Neutrophil (primary cell): Measurements from ENCODE around the gene FUT4.
"Not testable (repeated sequence)": the region's sequence is repeated elsewhere in the genome, so short reads cannot be mapped to it uniquely, and the experiment has no call there.

ENCODE experiments used
- H3K27ac ChIP-seq: fragments of 200-600 bp; sonication (generic); 2 replicates; pipeline ENCODE4 v1.5.1; 2016; ENCODE audit warnings: mild to moderate bottlenecking, moderate library complexity
- H3K27me3 ChIP-seq: fragments of 200-600 bp; sonication (generic); 2 replicates; pipeline ENCODE4 v1.6.0; 2016; ENCODE audit warnings: mild to moderate bottlenecking
- H3K36me3 ChIP-seq: fragments of 200-600 bp; sonication (generic); 2 replicates; pipeline ENCODE4 v1.5.1; 2017
- H3K4me1 ChIP-seq, 2 experiments: fragments of 200-600 bp in 1 of 2; sonication (generic) in 1 of 2; 1 replicate in 1 of 2; 2 replicates in 1 of 2; pipeline versions ENCODE4 v1.5.1 to v1.6.1; 2013 to 2016; ENCODE audit warnings: low read depth in 1 of 2, low read length in 1 of 2, mild to moderate bottlenecking in 1 of 2, moderate library complexity in 1 of 2; ENCODE audit not compliant: control insufficient read depth in 1 of 2, insufficient read depth in 1 of 2
- H3K4me3 ChIP-seq, 2 experiments: fragments of 200-600 bp in 1 of 2; sonication (generic) in 1 of 2; 1 replicate in 1 of 2; 2 replicates in 1 of 2; pipeline ENCODE4 v1.5.1; 2013 to 2016; ENCODE audit warnings: low read depth in 1 of 2, low read length in 1 of 2, mild to moderate bottlenecking in 1 of 2, moderate library complexity in 1 of 2
- H3K9me3 ChIP-seq: fragments of 200-600 bp; sonication (generic); 2 replicates; pipeline ENCODE4 v1.5.1; 2016
- TF ChIP-seq, protein P1 (sequence below): fragments of 200-600 bp; sonication (generic); IDR thresholded peaks from 2 replicates; pipeline ENCODE4 v1.5.1; 2016; ENCODE audit warnings: antibody characterized with exemption

FUT4 gene

DNA sequence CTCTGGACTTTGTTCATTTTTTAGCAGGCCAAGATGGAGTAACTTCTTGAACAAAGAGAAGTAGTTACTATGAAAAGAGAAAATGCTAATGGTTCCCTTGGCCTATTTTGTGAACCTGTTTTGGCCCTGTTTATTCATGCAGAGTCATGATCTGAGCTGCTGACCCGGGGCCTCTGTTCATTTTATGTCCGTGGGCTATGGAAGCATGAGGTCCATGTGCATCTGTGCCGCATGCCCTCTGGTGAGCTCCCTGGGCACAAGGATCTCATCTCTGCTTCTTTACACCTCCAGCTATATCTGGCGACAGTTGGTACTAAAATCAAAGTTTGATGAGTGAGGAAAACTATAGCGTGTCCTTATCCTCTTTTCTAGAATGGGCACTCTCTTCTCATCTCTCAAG lies 24.5 kb downstream of the FUT4 start:
- Histone ChIP-seq H3K27ac (no peak overlapping the region), H3K4me1 (peaks cover 23 to 35% of the 10 kb centered on the region in 2 experiments), H3K4me3 (no peak overlapping the region), H3K9me3 (no peaks in the 10 kb centered on the region), H3K36me3 (no peaks in the 10 kb centered on the region), H3K27me3 (no peaks in the 10 kb centered on the region)
- TF ChIP-seq, protein P1, sequence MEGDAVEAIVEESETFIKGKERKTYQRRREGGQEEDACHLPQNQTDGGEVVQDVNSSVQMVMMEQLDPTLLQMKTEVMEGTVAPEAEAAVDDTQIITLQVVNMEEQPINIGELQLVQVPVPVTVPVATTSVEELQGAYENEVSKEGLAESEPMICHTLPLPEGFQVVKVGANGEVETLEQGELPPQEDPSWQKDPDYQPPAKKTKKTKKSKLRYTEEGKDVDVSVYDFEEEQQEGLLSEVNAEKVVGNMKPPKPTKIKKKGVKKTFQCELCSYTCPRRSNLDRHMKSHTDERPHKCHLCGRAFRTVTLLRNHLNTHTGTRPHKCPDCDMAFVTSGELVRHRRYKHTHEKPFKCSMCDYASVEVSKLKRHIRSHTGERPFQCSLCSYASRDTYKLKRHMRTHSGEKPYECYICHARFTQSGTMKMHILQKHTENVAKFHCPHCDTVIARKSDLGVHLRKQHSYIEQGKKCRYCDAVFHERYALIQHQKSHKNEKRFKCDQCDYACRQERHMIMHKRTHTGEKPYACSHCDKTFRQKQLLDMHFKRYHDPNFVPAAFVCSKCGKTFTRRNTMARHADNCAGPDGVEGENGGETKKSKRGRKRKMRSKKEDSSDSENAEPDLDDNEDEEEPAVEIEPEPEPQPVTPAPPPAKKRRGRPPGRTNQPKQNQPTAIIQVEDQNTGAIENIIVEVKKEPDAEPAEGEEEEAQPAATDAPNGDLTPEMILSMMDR, result no peak

DNA sequence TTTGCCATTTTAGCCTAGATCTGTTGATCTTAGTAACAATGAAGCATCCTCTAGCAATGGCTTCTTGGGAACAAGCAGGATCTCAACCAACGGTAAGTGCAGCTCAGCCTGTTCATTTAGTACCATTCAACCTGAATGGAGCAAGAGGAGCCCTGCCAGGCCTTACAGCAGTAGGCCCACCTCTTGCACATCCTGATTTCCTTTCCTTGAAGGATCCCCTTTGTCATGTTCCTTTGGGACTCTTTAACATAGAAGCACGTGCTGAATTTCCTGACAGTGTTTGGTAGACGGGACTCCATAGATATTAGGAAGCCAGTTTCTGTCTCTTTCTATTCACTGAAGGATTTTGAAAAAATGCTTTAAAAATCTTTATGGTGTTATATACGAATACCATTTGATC lies 25.0 kb downstream of the FUT4 start:
- H3K4me1 ChIP-seq, result peaks cover 24 to 35% of the 10 kb centered on the region in 2 experiments
- H3K27ac ChIP-seq, result no peak overlapping the region
- no peaks in the 10 kb centered on the region for H3K9me3 ChIP-seq
- H3K36me3 ChIP-seq, result no peaks in the 10 kb centered on the region
- TF ChIP-seq, protein P1, result no peak
- no peak overlapping the region for H3K4me3 ChIP-seq
- H3K27me3 ChIP-seq, result no peaks in the 10 kb centered on the region

DNA sequence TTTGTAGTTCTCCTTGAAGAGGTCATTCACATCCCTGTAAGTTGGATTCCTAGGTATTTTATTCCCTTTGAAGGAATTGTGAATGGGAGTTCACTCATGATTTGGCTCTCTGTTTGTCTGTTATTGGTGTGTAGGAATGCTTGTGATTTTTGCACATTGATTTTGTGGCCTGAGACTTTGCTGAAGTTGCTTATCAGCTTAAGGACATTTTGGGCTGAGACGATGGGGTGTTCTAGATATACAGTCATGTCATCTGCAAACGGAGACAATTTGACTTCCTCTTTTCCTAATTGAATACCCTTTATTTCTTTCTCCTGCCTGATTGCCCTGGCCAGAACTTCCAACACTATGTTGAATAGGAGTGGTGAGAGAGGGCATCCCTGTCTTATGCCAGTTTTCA lies 29.3 kb downstream of the FUT4 start:
- not testable (repeated sequence) for H3K27ac ChIP-seq, H3K4me3 ChIP-seq, H3K36me3 ChIP-seq, H3K27me3 ChIP-seq, H3K9me3 ChIP-seq
- peaks cover 43 to 52% of the 10 kb centered on the region in 2 experiments for H3K4me1 ChIP-seq

DNA sequence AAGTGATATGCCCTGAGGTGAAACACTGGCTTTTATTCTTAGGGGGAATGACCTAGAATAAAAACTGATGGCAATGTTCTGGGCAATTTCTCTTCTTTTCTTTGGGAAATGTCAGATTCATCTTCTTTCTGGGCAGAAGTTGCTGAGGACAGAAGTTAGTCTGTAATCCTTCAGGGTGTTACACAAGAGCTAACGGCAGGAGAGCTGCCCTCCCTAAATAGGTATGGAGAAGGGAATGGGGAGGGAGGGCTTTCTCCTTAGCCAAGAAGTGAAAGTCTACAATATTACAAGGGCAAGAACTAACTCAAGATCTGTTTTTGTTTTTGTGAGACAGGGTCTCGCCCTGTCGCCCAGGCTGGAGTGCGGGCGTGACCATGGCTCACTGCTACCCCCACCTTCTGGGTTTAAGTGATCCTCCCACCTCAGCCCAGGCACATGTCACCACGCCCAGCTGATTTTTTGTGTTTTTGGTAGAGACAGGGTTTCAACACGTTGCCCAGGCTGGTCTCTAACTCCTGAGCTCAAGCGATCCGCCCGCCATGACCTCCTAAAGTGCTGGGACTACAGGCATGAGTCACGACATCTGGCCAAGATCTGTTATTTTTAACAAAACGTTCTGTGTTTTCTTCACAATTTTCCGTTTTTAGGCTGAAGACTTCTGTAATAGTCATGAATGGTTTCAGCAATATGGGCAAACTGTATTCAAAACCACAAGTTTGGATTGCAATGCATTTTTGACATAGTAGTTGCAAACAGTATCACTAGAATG lies 30.7 kb downstream of the FUT4 start:
- Histone ChIP-seq H3K36me3 (no peaks in the 10 kb centered on the region), H3K4me1 (peaks cover 43 to 52% of the 10 kb centered on the region in 2 experiments), H3K27ac (peak overlapping the region; percentile 85), H3K27me3 (no peaks in the 10 kb centered on the region), H3K9me3 (no peaks in the 10 kb centered on the region), H3K4me3 (peak overlapping the region; percentile 52 to 67)
- TF ChIP-seq, protein P1, result no peak

DNA sequence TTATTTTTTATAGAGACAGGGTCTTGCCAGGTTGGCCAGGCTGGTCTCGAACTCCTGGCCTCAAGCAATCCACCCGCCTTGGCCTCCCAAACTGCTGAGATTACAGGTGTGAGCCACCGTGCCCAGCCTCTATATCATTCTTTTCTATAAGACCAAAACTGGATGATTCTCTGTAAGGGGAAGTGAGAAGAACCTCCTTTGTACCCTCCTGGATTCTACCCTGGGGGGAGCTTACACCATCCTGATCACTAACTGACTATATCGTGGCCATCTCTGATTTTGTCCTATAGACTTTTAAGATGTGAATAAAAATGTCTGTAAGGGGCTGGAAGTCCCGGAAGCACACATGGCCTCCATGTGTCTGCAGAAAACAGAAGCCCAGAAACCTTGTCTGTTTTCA lies 32.6 kb downstream of the FUT4 start:
- Histone ChIP-seq H3K4me3 (peak overlapping the region; percentile 4 to 5), H3K27me3 (no peaks in the 10 kb centered on the region), H3K36me3 (no peaks in the 10 kb centered on the region), H3K27ac (peak overlapping the region; percentile 85), H3K4me1 (peaks cover 46 to 56% of the 10 kb centered on the region in 2 experiments), H3K9me3 (no peaks in the 10 kb centered on the region)
- TF ChIP-seq, protein P1, result no peak

DNA sequence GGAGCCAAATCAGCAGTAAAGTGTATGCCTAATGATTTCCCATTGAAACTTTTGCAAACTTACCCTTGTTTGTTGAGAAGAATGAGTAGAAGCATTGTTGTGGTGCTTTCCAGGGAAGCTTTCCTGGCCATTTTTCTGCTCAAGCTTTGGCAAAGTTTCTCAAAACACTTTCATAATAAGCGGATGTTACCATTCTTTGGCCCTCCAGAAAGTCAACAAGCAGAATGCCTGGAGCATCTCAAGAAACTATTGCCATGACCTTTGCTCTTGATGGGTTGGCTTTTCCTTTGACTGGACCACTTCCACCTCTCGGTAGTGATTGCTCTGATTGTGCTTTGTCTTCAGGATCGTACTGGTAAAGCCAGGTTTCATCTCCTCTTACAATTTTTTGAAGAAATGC lies 34.1 kb downstream of the FUT4 start:
- TF ChIP-seq, protein P1, result no peak
- Histone ChIP-seq H3K36me3 (no peaks in the 10 kb centered on the region), H3K27ac (no peak overlapping the region), H3K9me3 (no peaks in the 10 kb centered on the region), H3K27me3 (no peaks in the 10 kb centered on the region), H3K4me3 (no peak overlapping the region), H3K4me1 (peaks cover 59 to 62% of the 10 kb centered on the region in 2 experiments)
